DOHH2 (cell line): ENCODE results near the gene FABP7.

Experiments
- H3F3A ChIP-seq: fragments of 200-600 bp; sonication (generic), shearing (Covaris generic); 2 replicates; pipeline ENCODE4 v1.6.0; 2016; ENCODE audit warnings: antibody characterized with exemption, mild to moderate bottlenecking; ENCODE audit not compliant: control insufficient read depth, insufficient read depth
- H3K27ac ChIP-seq: fragments of 200-600 bp; sonication (generic); 2 replicates; pipeline ENCODE4 v1.5.1; 2014; ENCODE audit warnings: low read depth, mild to moderate bottlenecking, low read length, moderate library complexity
- H3K27me3 ChIP-seq: fragments of 200-600 bp; sonication (generic); 2 replicates; pipeline ENCODE4 v1.6.1; 2014; ENCODE audit warnings: mild to moderate bottlenecking, low read length, mixed read lengths; ENCODE audit not compliant: control insufficient read depth
- H3K36me3 ChIP-seq: fragments of 200-600 bp; sonication (generic); 2 replicates; pipeline ENCODE4 v1.6.1; 2014; ENCODE audit warnings: mild to moderate bottlenecking, low read length, moderate library complexity, mixed read lengths; ENCODE audit not compliant: control insufficient read depth
- H3K4me1 ChIP-seq: fragments of 200-600 bp; sonication (generic); 2 replicates; pipeline ENCODE4 v1.6.1; 2014; ENCODE audit warnings: mild to moderate bottlenecking, low read length, mixed read lengths; ENCODE audit not compliant: control insufficient read depth
- H3K4me2 ChIP-seq: fragments of 200-600 bp; sonication (generic); 2 replicates; pipeline ENCODE4 v1.6.0; 2014; ENCODE audit warnings: mild to moderate bottlenecking, low read length, moderate library complexity
- H3K4me3 ChIP-seq: fragments of 200-600 bp; sonication (generic); 2 replicates; pipeline ENCODE4 v1.5.1; 2014; ENCODE audit warnings: mild to moderate bottlenecking, low read length, mixed read lengths
- H3K79me2 ChIP-seq: fragments of 200-600 bp; sonication (generic); 2 replicates; pipeline ENCODE4 v1.6.1; 2014; ENCODE audit warnings: mild to moderate bottlenecking, low read length, mixed read lengths; ENCODE audit not compliant: control insufficient read depth
- H3K9me2 ChIP-seq: fragments of 200-600 bp; sonication (generic); replicated peaks from 2 replicates; pipeline ENCODE4 v1.6.1; 2014; ENCODE audit warnings: mild to moderate bottlenecking, low read length, mixed read lengths; ENCODE audit not compliant: control insufficient read depth
- H3K9me3 ChIP-seq: fragments of 200-600 bp; sonication (generic); 2 replicates; pipeline ENCODE4 v1.6.1; 2014; ENCODE audit warnings: antibody characterized with exemption, low read length, mixed read lengths; ENCODE audit not compliant: control insufficient read depth, insufficient read depth
- H4K20me1 ChIP-seq: fragments of 200-600 bp; sonication (generic); 2 replicates; pipeline ENCODE4 v1.6.0; 2014; ENCODE audit warnings: low read depth, mild to moderate bottlenecking, antibody characterized with exemption, low read length, moderate library complexity; ENCODE audit not compliant: control insufficient read depth, insufficient read depth
- EZH2phosphoT487 ChIP-seq: fragments of 200-600 bp; sonication (generic); IDR thresholded peaks from 2 replicates; pipeline ENCODE4 v1.6.1; 2017; ENCODE audit warnings: borderline replicate concordance, mild to moderate bottlenecking, antibody characterized with exemption, low read length, moderate library complexity, mixed read lengths
- TF ChIP-seq, protein P1 (sequence below): fragments of 200-600 bp; sonication (generic); IDR thresholded peaks from one replicate; pipeline ENCODE4 v1.5.1; 2014; ENCODE audit warnings: antibody characterized with exemption, mild to moderate bottlenecking, low read depth, low read length; ENCODE audit not compliant: poor library complexity, severe bottlenecking

The FABP7 gene

DNA sequence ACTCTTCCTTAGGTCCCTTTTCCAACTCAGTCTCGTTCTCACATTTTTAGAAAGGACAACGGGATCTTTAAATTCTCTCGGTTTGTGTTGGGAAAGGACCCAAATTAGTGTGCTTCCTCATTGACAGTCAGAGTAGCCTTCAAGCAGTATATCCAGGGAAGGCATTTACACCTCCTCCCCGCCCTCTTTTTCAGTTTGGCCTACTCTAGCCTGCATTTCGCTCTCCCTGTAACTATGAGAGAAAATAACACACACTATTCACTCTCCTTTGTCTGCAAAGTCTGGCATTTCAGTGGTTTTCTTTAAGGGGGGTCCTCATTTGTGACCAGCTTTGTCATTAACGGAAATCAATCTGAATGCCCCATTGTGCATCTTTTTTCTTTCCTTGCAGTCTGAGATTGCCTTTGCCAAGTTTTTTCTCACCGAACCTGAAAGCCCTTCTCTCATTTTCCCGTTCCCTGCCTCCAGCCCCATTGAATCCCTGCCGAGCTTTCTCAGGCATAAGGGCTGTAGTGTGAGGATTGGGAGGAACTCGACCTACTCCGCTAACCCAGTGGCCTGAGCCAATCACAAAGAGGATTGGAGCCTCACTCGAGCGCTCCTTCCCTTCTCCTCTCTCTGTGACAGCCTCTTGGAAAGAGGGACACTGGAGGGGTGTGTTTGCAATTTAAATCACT is 393 bp upstream of the FABP7 start:
- H3F3A ChIP-seq = no peaks in the 10 kb centered on the region
- H3K79me2 ChIP-seq = no peaks in the 10 kb centered on the region
- peaks cover 6% of the 10 kb centered on the region for H3K27me3 ChIP-seq
- H4K20me1 ChIP-seq = no peaks in the 10 kb centered on the region
- TF ChIP-seq, protein P1, sequence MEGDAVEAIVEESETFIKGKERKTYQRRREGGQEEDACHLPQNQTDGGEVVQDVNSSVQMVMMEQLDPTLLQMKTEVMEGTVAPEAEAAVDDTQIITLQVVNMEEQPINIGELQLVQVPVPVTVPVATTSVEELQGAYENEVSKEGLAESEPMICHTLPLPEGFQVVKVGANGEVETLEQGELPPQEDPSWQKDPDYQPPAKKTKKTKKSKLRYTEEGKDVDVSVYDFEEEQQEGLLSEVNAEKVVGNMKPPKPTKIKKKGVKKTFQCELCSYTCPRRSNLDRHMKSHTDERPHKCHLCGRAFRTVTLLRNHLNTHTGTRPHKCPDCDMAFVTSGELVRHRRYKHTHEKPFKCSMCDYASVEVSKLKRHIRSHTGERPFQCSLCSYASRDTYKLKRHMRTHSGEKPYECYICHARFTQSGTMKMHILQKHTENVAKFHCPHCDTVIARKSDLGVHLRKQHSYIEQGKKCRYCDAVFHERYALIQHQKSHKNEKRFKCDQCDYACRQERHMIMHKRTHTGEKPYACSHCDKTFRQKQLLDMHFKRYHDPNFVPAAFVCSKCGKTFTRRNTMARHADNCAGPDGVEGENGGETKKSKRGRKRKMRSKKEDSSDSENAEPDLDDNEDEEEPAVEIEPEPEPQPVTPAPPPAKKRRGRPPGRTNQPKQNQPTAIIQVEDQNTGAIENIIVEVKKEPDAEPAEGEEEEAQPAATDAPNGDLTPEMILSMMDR = no peak
- TF ChIP-seq EZH2phosphoT487 = no peak
- H3K9me3 ChIP-seq = no peaks in the 10 kb centered on the region
- no peak overlapping the region for H3K27ac ChIP-seq
- H3K4me1 ChIP-seq = no peaks in the 10 kb centered on the region
- H3K36me3 ChIP-seq = no peaks in the 10 kb centered on the region
- H3K9me2 ChIP-seq = no peaks in the 10 kb centered on the region
- no peak overlapping the region for H3K4me3 ChIP-seq
- no peak overlapping the region for H3K4me2 ChIP-seq

DNA sequence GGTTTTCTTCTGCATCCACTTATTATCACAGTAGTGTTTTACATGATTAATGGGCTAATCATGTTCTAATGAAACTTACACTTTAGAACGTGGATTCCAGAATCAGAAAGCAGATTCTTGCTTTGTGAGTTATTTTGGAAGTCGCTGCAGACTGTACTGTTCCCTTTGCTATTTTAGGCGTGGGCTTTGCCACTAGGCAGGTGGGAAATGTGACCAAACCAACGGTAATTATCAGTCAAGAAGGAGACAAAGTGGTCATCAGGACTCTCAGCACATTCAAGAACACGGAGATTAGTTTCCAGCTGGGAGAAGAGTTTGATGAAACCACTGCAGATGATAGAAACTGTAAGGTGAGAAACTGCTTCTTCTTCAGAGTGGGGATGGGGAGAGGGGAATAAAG is 598 bp downstream of the FABP7 start:
- Histone ChIP-seq H3K9me2 (no peaks in the 10 kb centered on the region), H3K4me3 (no peak overlapping the region), H4K20me1 (no peaks in the 10 kb centered on the region), H3K79me2 (no peaks in the 10 kb centered on the region), H3K27ac (no peak overlapping the region), H3K9me3 (no peaks in the 10 kb centered on the region), H3F3A (no peaks in the 10 kb centered on the region), H3K4me1 (no peaks in the 10 kb centered on the region), H3K27me3 (peaks cover 6% of the 10 kb centered on the region), H3K4me2 (no peak overlapping the region), H3K36me3 (no peaks in the 10 kb centered on the region)
- TF ChIP-seq, protein P1 = no peak
- TF ChIP-seq EZH2phosphoT487 = no peak

DNA sequence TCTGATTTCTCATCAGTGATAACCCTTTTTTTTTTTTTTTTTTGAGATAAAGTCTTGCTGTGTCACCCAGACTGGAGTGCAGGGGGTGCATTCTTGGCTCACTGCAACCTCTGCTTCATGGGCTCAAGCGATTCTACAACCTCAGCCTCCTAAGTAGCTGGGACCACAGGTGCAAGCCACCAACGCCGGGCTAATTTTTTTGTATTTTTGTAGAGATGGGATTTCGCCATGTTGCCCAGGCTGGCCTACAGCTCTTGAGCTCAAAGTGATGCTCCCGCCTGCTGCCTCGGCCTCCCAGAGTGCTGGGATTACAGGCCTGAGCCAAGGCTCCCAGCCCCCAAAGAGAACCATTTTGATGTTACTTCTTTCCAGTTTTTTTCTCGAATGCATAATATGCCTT is 2.2 kb downstream of the FABP7 start:
- H3K4me2 ChIP-seq = no peak overlapping the region
- no peaks in the 10 kb centered on the region for H3K9me2 ChIP-seq
- H4K20me1 ChIP-seq = no peaks in the 10 kb centered on the region
- H3K36me3 ChIP-seq = no peaks in the 10 kb centered on the region
- no peaks in the 10 kb centered on the region for H3F3A ChIP-seq
- H3K79me2 ChIP-seq = no peaks in the 10 kb centered on the region
- H3K27ac ChIP-seq = no peak overlapping the region
- H3K4me3 ChIP-seq = no peak overlapping the region
- H3K4me1 ChIP-seq = no peaks in the 10 kb centered on the region
- no peak for TF ChIP-seq EZH2phosphoT487
- TF ChIP-seq, protein P1 = no peak
- peaks cover 6% of the 10 kb centered on the region for H3K27me3 ChIP-seq
- H3K9me3 ChIP-seq = no peaks in the 10 kb centered on the region
